GM12801 (cell line): ENCODE measurements around the gene ELL2.

Experiments
- CTCF ChIP-seq: IDR thresholded peaks from one replicate; pipeline ENCODE4 v1.5.1; 2011; ENCODE audit warnings: control low read depth; ENCODE audit not compliant: insufficient read length; ENCODE audit errors: extremely low read depth

ELL2 gene

GRCh38 chr5:95873351-95873750 lies 88.3 kb downstream of the ELL2 start:
- TF ChIP-seq CTCF = no peak

GRCh38 chr5:95872346-95873268 lies 89.0 kb downstream of the ELL2 start:
- no peak for TF ChIP-seq CTCF

GRCh38 chr5:95871146-95871806 lies 90.4 kb downstream of the ELL2 start:
- TF ChIP-seq CTCF = no peak

GRCh38 chr5:95870105-95870672 lies 91.5 kb downstream of the ELL2 start:
- no peak for TF ChIP-seq CTCF

- no peak for TF ChIP-seq CTCF
Measured at GRCh38 chr5:95868136-95868535, 93.5 kb downstream of the ELL2 start.

GRCh38 chr5:95866435-95867040 lies 95.1 kb downstream of the ELL2 start:
- no peak for TF ChIP-seq CTCF

- TF ChIP-seq CTCF = no peak
Measured at GRCh38 chr5:95864944-95865504, 96.6 kb downstream of the ELL2 start.
